ENCODE results near the gene UPF1. TPM values are rescaled to one million over a fixed set of nuclear protein-coding genes. Genes with fewer than 3 reads are reported as not detected.
A peak's percentile ranks its signal among the peaks of the same experiment; 100 is the strongest.

UPF1 gene
- total RNA-seq, 1 donor from 2014 or later: 46.3 TPM

DNA sequence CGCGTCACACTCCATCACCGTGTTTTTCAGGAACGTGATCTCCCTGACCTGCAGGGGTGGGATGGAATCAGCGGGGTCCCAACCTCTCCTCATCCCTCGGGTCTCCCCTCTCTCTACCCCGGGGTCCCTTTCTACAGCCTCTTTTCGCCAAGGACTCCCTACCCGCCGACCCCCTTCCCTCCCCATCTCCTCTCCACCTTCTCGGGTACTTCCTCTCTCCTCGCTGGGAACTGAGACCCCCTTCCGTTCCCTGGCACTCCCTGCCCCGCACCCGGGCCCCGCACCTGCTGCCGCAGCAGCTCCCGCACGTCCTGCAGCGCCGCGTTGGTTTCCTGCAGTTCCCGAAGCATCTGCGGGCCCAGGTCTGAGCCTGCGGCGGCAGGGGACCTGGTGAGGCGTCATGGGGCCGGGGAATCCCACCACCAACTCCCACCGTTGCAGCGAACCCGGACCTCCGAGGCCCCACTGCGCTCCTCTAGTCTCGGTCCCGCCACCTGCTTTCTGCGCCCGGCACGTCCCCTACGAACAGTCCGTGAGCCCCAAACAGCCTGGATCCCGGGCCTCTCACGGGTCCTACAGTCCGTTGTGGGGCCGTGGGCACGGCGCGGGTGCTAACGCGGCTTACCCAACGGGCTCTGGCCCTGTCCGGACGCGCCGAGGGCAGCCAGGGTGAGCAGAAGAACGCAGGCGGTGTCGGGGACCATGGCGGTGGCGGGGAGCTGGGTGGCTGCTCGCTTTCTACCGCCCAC lies 41.0 kb upstream of the UPF1 start, which contains the start of gene COMP:
TSS of gene COMP (minus strand) at position 740 of the 749 bp plus-strand sequence. CDS start at position 704, 36 bp downstream.
- no peak for DNase-seq
- Mint-ChIP-seq H3K4me1 (ENCODE audit: low read depth, unreplicated experiment) (peaks cover 3% of the 10 kb centered on the region), H3K36me3 (ENCODE audit: unreplicated experiment) (peaks cover 8% of the 10 kb centered on the region), H3K27ac (ENCODE audit: unreplicated experiment) (peak within 1 kb of the TSS; percentile 67), H3K27me3 (ENCODE audit: unreplicated experiment) (peaks cover 41% of the 10 kb centered on the region), H3K9me3 (ENCODE audit: unreplicated experiment) (peaks cover 14% of the 10 kb centered on the region), H3K4me3 (ENCODE audit: unreplicated experiment) (peak within 1 kb of the TSS; percentile 84)
- TF ChIP-seq CTCF (IDR thresholded peaks at IDR 0.05; ENCODE audit: partially characterized antibody, unreplicated experiment): no peak

DNA sequence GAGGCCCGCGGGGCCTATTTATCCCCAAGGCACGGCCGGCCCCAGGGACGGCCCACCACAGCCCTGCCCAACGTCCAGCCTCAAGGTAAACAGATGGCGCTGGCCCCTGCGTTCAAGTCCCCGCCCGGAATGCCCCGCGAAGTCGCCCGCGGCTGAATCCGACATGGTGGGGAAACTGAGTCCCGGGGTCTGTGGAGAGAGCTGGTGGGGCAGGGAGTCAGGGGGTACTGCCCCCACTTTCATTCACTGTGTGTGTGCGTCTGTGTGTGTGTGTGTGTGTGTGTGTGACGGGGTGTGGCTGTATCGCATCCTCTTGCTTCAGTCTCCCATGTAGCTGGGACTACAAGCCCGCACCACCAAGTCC lies 40.5 kb upstream of the UPF1 start:
- no peak for TF ChIP-seq CTCF (IDR thresholded peaks at IDR 0.05; ENCODE audit: partially characterized antibody, unreplicated experiment)
- Mint-ChIP-seq H3K27me3 (ENCODE audit: unreplicated experiment) (peaks cover 38% of the 10 kb centered on the region), H3K4me1 (ENCODE audit: low read depth, unreplicated experiment) (peaks cover 3% of the 10 kb centered on the region), H3K36me3 (ENCODE audit: unreplicated experiment) (peaks cover 8% of the 10 kb centered on the region), H3K27ac (ENCODE audit: unreplicated experiment) (no peak overlapping the region), H3K9me3 (ENCODE audit: unreplicated experiment) (peaks cover 11% of the 10 kb centered on the region), H3K4me3 (ENCODE audit: unreplicated experiment) (no peak overlapping the region)
- DNase-seq: no peak

DNA sequence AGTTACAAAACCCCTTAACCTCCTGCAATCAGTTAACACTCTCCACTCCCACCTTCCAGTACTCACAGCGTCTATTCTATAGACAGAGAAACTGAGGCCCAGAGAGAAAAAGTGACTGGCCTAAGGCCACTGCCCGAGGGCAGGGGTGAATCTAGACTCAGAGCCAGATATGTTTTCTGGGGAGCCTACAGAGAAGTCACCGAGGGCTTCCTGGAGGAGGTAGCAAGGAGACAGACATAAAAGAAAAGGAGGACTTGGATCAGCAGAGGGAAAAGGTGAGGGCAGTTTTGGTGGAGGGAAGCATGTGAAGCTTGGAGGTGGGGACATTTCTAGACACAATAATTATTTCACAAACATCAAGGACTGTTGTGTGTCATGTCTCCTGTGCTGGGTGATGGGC lies 39.1 kb upstream of the UPF1 start:
- Mint-ChIP-seq H3K27ac (ENCODE audit: unreplicated experiment) (no peak overlapping the region), H3K36me3 (ENCODE audit: unreplicated experiment) (peaks cover 4% of the 10 kb centered on the region), H3K4me1 (ENCODE audit: low read depth, unreplicated experiment) (peaks cover 3% of the 10 kb centered on the region), H3K27me3 (ENCODE audit: unreplicated experiment) (peaks cover 26% of the 10 kb centered on the region), H3K4me3 (ENCODE audit: unreplicated experiment) (no peak overlapping the region), H3K9me3 (ENCODE audit: unreplicated experiment) (peaks cover 7% of the 10 kb centered on the region)
- no peak for TF ChIP-seq CTCF (IDR thresholded peaks at IDR 0.05; ENCODE audit: partially characterized antibody, unreplicated experiment)
- no peak for DNase-seq

DNA sequence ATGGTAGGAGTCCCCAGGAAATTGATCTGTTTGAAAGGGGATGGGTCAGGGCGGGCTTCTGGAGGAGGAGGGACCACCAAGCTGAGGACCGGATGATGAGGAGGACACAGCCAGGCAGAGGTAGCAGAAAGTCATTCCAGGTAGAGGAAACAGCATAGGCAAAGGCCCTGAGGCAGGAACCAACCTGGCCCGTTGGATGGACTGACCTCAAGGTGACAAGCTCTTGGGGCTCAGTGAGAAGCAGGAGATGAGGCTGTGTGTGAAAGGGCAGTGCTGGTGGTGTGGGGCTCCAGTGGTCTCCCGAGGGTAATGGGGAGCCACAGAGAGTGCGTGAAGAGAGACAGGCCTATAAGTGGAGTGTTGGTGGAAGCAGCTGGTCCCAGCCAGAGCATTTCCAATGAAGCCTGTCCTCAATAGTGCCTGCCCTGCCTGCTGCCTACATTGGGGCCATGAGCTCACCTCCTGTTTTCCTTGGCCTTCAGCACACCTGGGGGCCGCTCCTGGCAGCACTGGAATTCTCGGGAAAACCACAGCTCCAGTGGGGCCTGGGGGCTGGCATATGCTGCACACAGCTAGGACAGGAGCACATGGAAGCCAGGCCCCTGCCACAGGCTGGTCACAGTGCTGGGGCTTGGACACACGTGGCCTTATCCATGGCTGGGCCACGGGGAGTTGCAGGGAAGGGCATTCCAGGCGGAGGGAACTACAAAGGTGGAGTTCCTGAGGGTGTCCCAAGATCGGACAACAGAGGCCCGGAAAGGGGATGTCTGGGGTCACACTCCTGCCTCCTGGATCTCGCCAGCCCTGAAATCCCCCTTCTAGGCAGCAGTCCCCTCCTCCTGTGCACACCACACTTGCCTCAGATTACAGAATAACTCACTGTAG lies 38.4 kb upstream of the UPF1 start:
- no peak overlapping the region for H3K4me3 Mint-ChIP-seq (ENCODE audit: unreplicated experiment)
- peaks cover 4% of the 10 kb centered on the region for H3K36me3 Mint-ChIP-seq (ENCODE audit: unreplicated experiment)
- peaks cover 3% of the 10 kb centered on the region for H3K4me1 Mint-ChIP-seq (ENCODE audit: low read depth, unreplicated experiment)
- DNase-seq: no peak
- peaks cover 24% of the 10 kb centered on the region for H3K27me3 Mint-ChIP-seq (ENCODE audit: unreplicated experiment)
- H3K9me3 Mint-ChIP-seq (ENCODE audit: unreplicated experiment): peaks cover 7% of the 10 kb centered on the region
- TF ChIP-seq CTCF (IDR thresholded peaks at IDR 0.05; ENCODE audit: partially characterized antibody, unreplicated experiment): no peak
- no peak overlapping the region for H3K27ac Mint-ChIP-seq (ENCODE audit: unreplicated experiment)

DNA sequence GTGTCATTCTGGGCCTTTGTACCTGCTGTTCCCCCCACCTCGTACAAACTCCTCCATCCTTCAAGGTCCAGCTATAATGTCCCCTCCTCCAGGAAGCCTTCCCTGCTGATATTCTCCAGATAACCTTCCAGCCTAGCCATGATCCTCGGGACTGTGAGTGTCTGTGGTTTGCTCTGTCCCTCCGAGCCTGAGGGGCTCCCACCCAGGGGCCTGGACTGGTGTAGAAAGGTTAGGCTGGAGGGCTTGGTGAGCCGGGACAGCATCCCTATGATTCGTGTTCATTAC lies 37.8 kb upstream of the UPF1 start:
- TF ChIP-seq CTCF (IDR thresholded peaks at IDR 0.05; ENCODE audit: partially characterized antibody, unreplicated experiment): no peak
- H3K4me3 Mint-ChIP-seq (ENCODE audit: unreplicated experiment): no peak overlapping the region
- H3K27me3 Mint-ChIP-seq (ENCODE audit: unreplicated experiment): peaks cover 23% of the 10 kb centered on the region
- peaks cover 3% of the 10 kb centered on the region for H3K4me1 Mint-ChIP-seq (ENCODE audit: low read depth, unreplicated experiment)
- no peak for DNase-seq
- H3K27ac Mint-ChIP-seq (ENCODE audit: unreplicated experiment): no peak overlapping the region
- peaks cover 4% of the 10 kb centered on the region for H3K36me3 Mint-ChIP-seq (ENCODE audit: unreplicated experiment)
- peaks cover 7% of the 10 kb centered on the region for H3K9me3 Mint-ChIP-seq (ENCODE audit: unreplicated experiment)

Measured in glutamatergic neuron (in vitro differentiated cells).